IMR-90 (cell line): ENCODE results near the gene SMARCA2.

ENCODE experiments used
- CTCF ChIP-seq: conservative IDR thresholded peaks from 2 replicates; pipeline ENCODE4 v1.5.1; 2012; ENCODE audit warnings: mild to moderate bottlenecking, low read depth, low read length, improper control_type of control experiment
- POLR2A ChIP-seq: IDR thresholded peaks from 2 replicates; pipeline ENCODE4 v1.6.1; 2012; ENCODE audit warnings: mild to moderate bottlenecking, low read depth, low read length
- RAD21 ChIP-seq: IDR thresholded peaks from 2 replicates; pipeline ENCODE4 v1.6.1; 2012; ENCODE audit warnings: low read length, improper control_type of control experiment
- TF ChIP-seq, protein P1 (sequence below): fragments of 150-350 bp; IDR thresholded peaks from 2 replicates; pipeline ENCODE4 v1.6.1; 2017; ENCODE audit warnings: mild to moderate bottlenecking, antibody characterized with exemption, low read length, low read depth

DNA sequence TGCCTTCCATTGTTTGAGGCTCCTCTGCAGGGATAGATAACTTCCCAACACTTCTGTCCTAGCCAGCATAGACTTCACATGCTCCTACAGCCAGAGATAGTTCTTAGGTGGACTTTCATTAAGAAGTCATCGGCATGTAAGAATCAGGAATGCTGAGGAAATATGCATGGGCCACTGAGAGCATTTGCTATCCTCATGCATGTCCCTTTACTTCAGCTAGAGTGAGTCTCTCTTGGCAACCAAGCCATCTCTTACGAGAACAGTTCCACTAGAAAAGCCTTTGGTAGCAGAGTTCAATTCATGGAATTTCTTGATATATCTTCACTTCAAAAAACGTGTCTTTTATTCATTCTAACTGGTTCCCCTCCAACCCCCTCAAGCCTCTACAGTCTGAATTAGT, 202.4 kb downstream of the SMARCA2 start:
- TF ChIP-seq CTCF: no peak
- TF ChIP-seq POLR2A: no peak
- TF ChIP-seq RAD21: no peak
- TF ChIP-seq, protein P1, sequence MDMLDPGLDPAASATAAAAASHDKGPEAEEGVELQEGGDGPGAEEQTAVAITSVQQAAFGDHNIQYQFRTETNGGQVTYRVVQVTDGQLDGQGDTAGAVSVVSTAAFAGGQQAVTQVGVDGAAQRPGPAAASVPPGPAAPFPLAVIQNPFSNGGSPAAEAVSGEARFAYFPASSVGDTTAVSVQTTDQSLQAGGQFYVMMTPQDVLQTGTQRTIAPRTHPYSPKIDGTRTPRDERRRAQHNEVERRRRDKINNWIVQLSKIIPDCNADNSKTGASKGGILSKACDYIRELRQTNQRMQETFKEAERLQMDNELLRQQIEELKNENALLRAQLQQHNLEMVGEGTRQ: no peak
